ENCODE data around the gene GRAMD2B.
"Not testable (repeated sequence)": the region's sequence is repeated elsewhere in the genome, so short reads cannot be mapped to it uniquely, and the experiment has no call there.

Gene GRAMD2B

GRCh38 chr5:126516133-126516532 lies 92.9 kb downstream of the GRAMD2B start:
- TF ChIP-seq, protein P1, sequence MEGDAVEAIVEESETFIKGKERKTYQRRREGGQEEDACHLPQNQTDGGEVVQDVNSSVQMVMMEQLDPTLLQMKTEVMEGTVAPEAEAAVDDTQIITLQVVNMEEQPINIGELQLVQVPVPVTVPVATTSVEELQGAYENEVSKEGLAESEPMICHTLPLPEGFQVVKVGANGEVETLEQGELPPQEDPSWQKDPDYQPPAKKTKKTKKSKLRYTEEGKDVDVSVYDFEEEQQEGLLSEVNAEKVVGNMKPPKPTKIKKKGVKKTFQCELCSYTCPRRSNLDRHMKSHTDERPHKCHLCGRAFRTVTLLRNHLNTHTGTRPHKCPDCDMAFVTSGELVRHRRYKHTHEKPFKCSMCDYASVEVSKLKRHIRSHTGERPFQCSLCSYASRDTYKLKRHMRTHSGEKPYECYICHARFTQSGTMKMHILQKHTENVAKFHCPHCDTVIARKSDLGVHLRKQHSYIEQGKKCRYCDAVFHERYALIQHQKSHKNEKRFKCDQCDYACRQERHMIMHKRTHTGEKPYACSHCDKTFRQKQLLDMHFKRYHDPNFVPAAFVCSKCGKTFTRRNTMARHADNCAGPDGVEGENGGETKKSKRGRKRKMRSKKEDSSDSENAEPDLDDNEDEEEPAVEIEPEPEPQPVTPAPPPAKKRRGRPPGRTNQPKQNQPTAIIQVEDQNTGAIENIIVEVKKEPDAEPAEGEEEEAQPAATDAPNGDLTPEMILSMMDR (conservative IDR thresholded peaks at IDR 0.05; ENCODE audit: low read length): no peak

GRCh38 chr5:126516852-126517251 lies 93.6 kb downstream of the GRAMD2B start:
- TF ChIP-seq, protein P1 (conservative IDR thresholded peaks at IDR 0.05; ENCODE audit: low read length): no peak

More at GRCh38 chr5:126516133-126516532, 92.9 kb downstream of the GRAMD2B start:
- H3K4me3 ChIP-seq (ENCODE audit: low read length): no peak overlapping the region
- DNase-seq (ENCODE audit: low read depth): peak; percentile 50

GRCh38 chr5:126519223-126519622 lies 96.0 kb downstream of the GRAMD2B start:
- DNase-seq (ENCODE audit: low read depth): peak; percentile 53
- not testable (repeated sequence) for H3K4me3 ChIP-seq (ENCODE audit: low read length)

More at GRCh38 chr5:126516852-126517251, 93.6 kb downstream of the GRAMD2B start:
- H3K4me3 ChIP-seq (ENCODE audit: low read length): no peak overlapping the region
- DNase-seq (ENCODE audit: low read depth): no peak

DNA sequence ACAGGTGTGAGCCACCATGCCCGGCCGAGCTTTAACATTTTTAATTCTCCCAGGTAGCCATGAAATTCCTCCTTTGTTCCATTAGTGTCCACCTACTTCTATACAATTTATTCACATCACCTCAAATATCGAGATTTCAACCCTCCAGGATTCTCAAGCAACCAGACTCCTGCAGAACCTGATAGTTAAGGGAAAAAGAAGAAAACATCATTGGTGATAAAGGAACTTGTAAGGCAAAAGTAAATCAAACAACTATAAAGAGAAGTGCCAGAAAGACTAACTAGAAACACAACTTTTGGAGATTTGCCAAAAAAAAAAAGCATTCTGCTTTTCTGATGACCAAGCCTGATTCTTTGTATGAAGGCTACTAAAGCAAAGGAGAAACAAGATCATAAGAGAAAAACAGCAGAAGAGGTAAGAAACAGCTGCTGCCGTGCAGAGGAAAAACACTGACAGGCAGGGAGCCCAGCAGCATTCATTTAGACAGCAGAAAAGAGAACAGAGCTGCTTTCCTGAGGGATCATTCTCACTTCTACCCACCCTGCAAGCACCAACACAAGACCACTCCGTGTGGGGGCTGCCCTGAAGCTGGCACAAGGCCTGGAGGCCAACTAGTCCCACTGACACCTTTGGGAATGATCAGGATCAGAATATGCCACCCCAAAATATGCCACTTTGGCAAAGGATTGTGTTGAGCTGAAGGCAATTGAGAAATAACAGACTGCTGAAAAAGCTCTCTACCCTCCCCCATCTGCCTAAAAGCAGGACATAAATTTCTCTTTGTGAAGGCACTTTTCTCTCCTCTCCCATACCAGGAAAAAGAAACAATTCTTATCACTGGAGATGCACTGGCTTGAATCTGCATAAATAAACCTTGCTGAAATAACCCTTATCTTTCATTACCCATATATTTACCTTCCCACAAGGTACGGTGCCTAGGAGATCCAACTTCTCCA lies 96.7 kb downstream of the GRAMD2B start:
- H3K4me3 ChIP-seq (ENCODE audit: low read length): peak overlapping the region; percentile 26
- TF ChIP-seq, protein P1 (conservative IDR thresholded peaks at IDR 0.05; ENCODE audit: low read length): no peak
- DNase-seq (ENCODE audit: low read depth): peak; percentile 36

GRCh38 chr5:126520593-126520953 lies 97.4 kb downstream of the GRAMD2B start:
- no peak overlapping the region for H3K4me3 ChIP-seq (ENCODE audit: low read length)
- TF ChIP-seq, protein P1 (conservative IDR thresholded peaks at IDR 0.05; ENCODE audit: low read length): no peak
- DNase-seq (ENCODE audit: low read depth): no peak

DNA sequence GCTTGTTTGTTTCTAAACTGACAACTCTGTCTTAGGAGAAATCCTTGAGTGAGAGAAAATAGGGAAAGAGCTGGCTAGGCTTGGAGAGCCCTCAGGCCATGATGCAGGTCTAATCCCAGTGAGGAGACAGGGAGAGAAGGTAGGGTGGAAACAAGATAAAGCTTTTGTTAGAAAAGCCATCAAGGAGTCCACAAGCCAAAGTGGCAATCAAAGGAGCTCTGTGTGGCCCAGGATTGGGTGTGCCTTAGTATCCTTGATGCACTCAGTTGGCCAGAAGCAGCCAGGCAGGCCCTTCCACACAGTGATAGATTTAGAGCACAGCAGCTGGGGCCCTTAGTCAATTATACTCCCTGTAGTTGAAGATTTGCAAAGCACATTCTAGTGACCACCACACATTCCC lies 97.9 kb downstream of the GRAMD2B start:
- TF ChIP-seq, protein P1 (conservative IDR thresholded peaks at IDR 0.05; ENCODE audit: low read length): no peak
- DNase-seq (ENCODE audit: low read depth): no peak
- H3K4me3 ChIP-seq (ENCODE audit: low read length): no peak overlapping the region

DNA sequence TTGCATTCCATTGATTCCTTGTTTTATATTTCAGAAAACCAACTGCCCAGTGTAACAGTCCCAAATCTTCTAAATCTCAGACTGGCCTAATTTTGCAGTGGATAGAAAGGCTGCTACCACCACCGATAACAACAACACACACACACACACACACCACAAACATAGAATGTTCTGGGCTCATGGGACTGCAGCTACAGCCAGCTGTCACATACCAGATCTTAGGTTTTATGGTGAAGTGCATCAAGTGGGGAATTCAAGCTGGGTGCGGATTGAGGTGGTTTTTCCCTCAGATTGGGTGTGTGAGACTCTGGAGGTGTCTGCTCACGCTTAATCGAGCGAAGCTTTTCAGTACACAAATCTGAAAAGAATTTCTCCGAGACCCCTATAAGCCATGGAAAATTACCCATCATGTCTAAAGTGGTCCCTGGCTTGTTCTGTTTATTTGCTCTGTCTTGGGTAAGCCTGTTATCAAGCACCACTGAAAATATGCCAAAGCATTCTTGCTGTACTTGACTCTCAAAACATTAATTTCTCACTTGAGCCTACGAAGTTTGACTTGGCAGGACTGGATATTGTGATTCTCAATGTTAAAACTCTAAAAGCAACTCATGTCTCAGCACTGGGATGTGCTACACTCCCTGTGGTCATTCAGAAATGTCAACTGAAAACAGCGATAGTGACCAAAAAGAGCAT lies 100.8 kb downstream of the GRAMD2B start:
- DNase-seq (ENCODE audit: low read depth): no peak
- TF ChIP-seq, protein P1 (conservative IDR thresholded peaks at IDR 0.05; ENCODE audit: low read length): no peak
- H3K4me3 ChIP-seq (ENCODE audit: low read length): no peak overlapping the region
